HG03066 (cell line): ENCODE data around the gene WDR18.
"Not testable (repeated sequence)": the region's sequence is repeated elsewhere in the genome, so short reads cannot be mapped to it uniquely, and the experiment has no call there.

Source experiments
- ATAC-seq: cut with Tn5 transposase; IDR thresholded peaks from one replicate; pipeline ENCODE4 v1.9.1; 2021; ENCODE audit warnings: low read depth; ENCODE audit not compliant: unreplicated experiment

The WDR18 gene

DNA sequence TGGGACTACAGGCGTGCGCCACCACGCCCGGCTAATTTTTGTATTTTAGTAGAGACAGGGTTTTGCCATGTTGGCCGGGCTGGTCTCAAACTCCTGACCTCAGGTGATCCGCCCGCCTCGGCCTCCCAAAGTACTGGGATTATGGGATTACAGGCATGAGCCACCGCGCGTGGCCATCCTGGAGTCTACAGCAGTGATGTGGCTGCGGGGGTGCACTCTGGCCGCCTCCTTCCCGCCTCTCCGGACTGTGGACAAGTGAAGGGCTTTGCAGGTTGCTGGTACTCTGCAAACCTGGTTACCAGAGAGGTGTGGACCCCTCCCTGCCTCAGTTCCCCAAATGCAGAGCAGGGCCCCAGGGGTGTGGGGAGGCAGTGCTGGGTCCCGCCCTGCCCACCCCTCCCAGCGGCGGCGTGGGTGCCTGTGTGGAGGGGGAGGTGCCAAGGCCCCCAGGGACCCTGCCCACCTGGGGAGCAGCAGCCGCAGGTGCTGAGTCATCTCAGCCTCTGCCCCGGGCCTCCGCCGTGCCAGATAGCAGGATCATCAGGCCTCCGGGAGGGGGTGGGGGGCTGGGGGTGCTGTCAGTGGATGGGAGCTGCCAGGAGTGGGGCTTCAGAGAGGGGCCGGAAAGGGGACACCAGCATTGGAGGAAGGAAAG, 35.2 kb upstream of the WDR18 start:
- no peak for ATAC-seq

DNA sequence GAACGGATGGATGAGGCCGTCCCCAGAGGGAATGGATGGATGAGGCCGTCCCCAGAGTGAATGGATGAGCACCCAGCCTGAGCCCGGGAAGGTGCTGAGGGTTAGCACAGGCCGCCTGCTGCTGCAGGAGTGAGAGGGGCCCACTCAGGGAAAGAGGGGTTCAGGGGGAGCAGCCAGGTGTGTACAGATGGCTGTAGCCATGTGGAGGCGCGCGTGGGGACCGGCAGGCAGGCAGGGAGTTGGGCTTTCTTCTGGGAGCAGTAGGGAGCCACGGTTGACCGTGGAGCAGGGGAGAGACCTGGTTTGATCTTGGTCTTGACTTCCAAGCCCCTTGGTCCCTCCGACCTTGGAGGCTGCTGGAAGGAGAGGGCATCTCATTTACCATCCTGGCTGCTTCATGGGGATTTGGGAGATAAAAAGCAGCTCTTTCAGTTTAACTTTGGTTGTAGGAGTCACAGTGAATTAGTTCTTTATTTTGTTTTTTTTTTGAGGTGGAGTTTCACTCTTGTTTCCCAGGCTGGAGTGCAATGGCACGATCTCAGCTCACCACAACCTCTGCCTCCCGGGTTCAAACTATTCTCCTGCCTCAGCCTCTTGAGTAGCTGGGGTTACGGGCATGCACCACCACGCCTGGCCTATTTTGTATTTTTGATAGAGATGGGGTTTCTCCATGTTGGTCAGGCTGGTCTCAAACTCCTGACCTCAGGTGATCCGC, 33.6 kb upstream of the WDR18 start:
- ATAC-seq, result no peak

DNA sequence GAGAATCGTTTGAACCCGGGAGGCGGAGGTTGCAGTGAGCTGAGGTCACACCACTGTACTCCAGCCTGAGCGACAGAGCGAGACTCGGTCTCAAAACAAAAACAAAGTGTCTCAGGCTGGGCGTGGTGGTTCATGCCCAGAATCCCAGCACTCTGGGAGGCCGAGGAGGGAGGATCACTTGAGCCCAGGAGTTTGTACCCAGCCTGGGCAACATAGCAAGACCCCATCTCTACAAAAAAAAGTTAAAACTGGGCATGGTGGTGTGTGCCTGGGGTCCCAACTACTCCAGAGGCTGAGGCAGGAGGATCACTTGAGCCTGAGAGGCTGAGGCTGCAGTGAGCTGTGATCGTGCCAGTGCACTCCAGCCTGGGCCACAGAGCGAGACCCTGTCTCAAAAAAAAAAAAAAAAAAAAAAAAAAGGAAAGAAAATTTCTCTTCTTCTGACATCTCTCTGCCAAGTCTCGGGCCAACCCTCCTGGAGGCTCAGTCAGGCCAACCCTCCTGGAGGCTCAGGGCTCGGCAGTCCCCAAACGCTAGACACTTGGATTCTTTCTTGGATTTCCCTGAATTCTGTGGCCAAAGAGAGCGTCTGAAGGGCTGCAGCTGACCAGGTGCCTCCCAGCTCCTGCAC, 32.0 kb upstream of the WDR18 start:
- no peak for ATAC-seq

DNA sequence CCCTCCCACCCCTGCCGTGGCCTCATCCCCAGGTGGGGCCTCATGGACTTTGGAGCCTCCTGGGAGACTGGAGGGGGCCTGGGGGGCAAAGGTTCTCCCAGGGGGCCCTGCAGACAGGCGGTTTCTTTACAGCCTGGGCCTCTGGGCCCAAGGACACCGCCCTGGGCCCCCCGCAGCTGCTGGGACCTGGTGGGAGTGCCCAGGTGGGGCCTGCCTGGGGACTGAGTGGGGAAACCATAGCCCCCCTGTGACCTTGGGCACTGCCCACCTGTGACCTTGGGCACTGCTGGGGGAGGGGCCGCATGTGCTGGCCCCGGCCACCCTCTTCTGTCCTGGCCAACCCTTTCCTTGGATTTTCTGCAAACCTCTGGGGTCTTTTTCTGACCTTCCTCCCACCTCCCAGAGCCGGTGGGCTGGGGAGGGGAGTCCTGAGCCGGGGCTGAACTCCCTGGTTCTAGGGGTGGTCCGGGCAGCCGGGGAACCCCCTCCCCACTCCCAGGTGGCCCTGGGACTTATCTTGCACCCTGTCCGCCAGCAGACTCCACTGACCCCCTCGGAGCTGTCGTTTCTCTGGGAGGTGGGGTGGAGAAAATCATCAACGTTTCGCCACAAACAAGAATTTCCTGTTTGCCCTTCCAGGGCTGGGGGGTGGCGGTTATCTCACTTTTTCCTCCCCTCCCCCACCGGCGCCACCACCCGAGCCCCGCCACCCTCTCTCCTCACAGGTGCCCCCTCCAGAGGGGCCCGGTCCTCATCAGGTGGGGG, 31.3 kb upstream of the WDR18 start:
- ATAC-seq, result no peak

DNA sequence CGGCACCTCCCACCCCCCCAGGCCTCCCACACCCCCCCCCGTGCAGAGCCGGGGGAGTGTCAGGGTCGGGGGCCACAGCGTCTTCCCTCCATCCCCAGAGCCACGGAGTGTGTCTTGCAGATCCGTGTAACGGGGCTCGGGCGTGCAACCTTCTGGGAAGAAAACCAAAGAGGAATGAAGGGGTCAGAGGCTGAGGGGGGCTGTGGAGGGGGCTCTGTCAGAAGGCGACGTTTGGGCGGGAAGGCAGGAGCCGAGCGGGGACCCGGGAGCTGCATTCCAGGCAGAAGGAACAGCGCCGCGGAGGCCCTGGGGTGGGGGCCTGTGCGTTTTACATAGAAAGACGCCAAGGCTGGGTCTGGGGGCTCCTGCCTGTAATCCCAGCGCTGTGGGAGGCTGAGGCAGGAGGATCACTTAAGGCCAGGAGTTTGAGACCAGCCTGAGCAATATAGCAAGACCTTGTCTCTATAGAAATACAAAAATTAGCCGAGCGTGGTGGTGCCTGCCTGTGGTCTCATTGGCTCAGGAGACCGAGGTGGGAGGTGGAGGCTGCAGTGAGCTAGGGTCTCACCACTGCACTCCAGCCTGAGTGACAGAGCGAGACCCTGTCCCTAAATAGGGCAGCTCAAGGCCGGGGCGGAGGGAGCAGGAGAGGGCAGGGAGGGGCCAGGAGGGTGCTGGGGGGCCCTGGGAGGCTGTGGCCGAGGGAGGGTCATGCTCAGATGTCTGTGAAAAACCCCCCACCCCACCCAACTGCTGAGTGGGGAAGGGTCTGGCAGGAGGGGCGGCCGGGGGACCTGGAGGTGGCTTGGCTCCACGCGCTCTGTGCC, 30.5 kb upstream of the WDR18 start:
- no peak for ATAC-seq

DNA sequence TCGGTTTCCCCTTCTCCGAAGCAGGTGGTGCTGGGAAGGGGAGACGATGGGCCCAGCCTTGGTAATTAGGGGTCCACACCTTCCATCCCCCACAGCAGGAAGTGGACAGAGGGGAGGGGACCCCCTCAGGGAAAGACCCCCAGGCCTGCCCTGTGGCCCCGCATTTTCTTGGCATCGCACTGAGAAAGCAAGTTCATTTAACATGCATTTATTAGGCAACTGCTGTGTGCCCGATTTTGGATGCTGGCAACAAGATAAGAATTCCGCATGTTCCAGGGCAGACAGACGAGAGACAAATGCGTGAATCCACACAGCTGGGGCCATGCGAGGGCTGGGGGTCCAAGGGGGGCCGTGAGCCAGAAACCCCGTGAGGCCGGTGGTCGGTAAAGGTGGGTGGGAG, 29.9 kb upstream of the WDR18 start:
- ATAC-seq, result no peak

DNA sequence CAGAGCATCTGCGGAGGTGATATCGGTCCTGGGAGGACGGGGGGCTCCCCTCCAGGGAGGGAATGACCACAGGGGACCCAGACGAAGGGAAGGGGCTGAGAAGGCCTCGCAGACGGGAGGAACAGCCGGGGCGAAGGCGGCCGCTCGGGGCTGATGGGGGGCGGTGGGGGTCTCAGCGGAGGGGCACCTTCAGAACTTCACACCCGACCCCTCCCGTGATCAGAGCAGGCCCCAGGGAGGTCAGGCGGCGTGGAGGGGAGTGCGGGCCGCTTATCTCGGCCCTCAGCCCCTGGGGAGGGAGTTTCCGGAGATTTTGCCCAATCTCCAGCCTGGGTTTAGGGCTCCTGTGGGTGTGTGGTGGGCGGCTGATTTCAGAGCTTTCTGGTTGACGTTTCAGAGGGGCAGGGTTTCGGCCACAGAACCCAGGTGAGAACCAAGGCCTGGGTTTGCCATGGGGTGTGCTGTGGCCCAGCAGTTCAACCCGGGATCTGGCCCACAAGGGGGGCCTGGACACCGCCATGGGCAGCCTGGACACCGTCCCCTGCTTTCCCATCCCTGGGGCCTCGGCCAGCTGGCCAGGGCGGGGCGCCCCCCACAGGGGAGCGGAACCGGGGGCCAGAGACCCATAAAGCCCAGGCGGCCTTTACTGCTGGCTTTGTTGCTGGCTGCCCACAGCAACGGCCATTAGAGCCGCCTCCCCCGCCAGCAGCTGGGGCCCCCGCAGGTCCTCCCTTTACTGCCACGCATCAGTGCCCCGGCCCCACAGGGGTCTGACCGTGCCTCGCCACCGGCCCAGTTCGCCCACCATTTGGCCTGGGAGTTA, 29.3 kb upstream of the WDR18 start:
- no peak for ATAC-seq

DNA sequence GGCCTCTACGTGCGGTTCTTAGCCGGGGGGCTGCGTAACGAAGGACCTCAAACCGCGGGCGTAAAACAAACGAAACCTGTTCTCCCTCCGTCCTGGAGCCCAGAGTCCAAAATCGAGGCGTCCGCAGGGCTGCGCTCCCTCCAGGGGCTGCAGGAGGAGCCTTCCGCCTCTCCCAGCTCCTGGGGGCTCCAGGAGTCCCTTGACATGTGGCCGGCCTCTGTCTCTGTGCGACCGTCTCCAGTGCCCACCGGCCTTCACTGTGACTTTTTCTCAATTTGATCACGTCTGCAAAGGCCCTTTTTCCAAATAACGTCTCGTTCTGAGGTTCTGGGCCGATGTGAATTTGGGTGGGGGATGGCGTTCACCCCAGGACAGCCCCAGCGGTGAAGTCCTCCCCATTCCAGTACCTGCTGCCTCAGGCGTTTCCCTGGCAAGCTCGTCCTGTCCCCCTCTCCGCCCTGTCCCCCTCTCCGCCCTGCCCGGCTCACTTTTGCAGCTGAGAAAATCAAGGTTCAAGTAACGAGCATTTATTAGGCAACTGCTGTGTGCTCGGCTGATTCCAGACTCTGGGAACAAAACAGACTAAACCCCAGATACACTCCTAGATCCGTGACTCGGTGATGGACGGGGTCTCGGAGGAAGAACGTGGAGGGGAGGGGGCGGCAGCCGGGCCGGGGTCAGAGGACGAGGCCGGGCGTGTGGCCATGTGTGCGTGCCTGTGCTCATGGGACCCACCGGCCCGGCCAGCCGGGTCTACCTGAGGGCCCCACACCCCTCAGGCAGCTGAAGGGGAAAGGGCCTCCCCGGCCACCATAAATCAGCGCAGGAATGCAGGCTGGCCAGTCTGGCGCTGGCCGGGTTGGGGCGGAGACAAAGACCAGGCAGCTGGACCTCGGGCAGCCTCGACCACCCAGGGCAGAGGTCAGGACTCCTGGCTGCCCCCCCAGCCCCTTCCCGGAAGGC, 28.1 kb upstream of the WDR18 start:
- no peak for ATAC-seq

DNA sequence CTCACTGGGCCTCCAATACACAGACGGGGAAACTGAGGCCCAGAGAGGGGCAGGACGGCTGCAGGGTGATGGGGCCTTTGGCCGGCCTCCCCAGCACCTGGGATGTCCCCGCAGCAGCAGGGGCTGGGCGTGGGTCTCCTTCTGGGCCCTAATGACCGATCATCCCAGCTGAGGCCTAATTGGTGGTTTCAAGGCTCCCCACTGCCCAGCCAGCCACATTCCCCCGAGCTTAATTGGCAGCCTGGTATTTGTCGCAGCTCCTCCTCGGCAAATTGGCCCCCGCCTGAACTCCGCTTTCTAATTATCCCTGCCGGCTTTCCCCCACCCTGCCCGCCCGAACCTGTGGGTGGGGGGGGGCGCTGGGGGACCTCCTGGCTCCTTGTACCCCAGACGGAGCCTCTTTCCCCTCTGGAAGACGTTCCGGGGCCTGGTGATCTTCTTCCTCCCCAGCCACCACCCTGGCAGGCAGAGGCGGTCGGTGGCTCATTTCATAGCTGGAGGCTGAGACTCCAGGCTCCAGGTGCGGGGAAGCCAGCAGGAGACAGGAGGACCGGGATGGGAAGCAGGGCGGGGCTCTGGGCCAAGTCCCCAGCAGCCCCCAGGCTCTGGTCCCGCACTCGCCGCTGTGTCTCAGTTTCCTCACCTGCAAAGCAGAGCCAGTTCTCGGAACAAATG, 27.2 kb upstream of the WDR18 start:
- no peak for ATAC-seq

DNA sequence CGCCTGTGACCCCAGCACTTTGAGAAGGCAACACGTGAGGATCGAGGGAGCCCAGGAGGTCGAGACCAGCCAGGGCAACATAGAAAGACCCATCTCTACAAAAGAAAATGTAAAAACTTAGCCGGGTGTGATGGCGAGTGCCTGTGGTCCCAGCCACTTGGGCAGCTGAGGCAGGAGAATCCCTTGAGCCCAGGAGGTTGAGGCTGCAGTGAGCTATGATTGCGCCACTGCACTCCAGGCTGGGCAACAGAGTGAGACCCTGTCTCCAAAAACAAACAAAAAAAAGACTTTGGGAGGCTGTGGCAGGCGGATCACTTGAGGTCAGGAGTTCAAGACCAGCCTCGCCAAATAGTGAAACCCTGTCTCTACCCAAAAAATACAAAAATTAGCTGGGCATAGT, 26.6 kb upstream of the WDR18 start:
- ATAC-seq, result not testable (repeated sequence)

DNA sequence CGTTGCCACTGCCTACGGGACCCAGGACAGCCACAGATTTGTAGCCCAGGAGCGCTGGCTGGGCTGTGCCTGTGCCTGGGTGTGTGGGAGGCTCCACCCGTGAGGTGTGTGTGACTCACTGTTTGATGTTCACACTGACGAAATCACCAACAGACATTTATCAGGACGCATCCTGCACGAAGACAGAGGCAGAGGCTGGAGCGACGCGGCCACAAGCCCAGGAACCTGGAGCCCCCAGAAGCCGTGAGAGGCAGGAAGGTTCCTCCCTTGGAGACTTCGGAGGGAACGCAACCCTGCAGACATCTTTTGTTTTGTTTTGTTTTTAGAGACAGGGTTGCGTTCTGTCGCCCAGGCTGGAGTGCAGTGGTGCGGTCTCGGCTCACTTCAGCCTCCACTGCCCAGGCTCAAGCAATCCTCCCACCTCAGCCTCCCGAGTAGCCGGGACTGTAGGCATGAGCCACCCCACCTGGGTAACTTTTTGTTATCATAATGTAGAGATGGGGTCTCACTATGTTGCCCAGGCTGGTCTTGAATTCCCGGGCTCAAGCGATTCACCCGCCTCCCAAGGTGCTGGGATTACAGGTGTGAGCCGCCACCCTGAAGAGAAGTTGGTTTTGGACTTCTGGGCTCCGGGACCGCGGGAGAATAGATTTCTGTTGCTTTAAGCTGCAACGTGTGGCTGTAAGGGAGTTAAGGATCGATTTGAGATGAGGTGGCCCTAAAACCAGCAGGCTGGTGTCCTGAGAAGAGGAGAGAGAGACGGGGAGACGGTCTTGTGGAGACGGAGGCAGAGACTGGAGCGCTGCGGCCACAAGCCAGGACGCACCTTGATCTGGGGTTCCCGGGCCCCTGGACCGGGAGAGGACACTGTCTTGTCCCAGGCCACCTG, 24.9 kb upstream of the WDR18 start:
- no peak for ATAC-seq

DNA sequence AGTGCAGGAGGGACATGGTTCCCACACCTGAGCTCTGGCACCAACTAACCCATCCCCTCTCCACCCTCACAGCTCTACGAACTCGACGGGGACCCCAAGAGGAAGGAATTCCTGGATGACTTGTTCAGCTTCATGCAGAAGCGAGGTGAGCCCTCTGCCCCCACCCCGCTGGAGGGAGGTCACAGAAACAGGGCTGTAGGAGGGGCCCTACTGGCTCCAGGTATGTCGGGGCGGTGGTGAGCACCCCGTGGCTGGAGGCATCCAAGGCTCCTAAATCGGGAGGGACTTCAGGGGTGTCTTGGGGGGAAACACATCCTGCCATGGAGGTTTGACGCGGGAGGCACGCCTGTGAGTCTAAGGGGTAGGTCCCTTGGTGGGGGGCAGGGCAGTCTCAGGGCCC, 24.1 kb upstream of the WDR18 start:
- ATAC-seq, result no peak

DNA sequence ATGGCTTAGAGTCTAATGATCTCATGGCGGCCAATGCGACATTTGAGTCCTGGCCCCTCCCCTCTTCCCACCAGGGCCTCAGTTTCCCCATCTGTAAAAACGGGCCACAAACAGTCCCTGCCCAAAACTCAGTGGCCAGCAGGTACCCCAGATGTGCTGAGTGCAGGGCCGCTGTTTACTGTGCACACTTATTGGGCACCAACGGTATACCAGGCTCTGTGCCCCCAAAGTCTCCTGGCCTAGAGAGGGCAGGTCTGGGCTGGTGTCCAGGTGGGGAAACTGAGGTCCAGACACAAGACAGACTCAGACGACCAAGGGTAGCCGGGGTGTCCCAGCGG, 23.6 kb upstream of the WDR18 start:
- ATAC-seq, result no peak

DNA sequence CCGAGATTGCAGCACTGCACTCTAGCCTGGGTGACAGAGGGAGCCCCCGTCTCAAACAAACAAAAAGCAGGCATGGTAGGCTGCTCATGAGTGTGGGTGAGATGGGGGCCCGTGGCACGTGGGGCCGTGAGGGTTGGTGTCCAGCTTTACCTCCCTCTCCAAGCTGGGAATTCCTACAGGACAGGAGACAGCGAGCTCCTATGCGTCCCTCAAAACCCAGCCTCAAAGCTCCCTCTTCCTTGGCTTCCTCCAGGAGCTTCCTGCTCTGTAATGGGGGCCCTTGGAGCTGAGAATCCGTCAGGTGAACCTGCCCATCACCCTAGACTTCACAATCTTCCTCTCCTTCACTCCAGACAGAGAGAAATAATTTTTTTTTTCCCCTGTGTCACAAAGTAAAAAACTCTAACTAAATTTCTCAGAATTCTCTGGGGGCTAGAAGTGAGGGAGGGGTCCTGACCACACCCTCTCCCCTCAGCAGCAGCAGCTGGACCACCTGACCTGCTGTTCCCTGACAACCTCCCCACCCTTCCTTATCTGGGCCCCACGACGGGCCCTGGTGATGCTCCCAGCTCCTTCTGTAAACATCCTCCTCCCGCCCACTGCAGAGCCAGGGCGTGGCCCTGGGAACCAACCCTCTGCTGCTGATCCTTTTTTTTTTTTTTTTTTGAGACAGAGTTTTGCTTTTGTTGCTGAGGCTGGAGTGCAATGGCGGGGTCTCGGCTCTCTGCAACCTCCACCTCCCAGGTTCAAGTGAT, 22.1 kb upstream of the WDR18 start:
- no peak for ATAC-seq

DNA sequence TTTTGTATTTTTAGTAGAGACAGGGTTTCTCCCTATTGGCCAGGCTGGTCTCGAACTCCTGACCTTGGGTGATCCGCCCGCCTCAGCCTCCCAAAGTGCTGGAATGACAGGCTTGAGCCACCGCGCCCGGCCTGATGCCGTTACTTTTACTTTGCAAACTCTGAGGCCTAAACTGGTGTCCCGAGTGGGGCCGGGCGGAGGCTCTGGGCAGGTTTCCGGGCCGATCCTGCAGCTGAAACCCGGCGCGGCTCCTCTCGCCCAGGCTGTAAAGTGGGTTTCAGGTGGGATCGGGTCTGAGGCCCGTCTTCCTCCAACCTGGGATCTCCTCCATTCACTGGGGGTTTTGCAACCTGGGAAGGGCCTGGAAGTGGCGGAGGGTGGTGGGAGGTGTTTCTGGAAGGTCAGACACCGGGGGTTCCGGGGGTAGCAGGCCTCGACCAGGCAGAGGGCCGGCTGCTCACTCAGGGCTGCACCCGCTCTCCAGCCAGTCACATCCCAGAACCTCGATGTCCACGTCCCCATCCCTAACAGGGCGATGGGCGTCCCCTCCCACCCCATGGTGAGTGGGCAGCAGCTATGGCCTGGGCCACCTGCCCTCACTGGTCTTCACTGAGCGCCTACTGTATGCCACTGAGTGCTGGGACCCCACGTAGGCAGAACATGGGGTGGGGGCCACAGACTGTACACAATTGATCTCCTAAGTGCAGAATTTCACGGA, 21.3 kb upstream of the WDR18 start:
- ATAC-seq, result no peak

DNA sequence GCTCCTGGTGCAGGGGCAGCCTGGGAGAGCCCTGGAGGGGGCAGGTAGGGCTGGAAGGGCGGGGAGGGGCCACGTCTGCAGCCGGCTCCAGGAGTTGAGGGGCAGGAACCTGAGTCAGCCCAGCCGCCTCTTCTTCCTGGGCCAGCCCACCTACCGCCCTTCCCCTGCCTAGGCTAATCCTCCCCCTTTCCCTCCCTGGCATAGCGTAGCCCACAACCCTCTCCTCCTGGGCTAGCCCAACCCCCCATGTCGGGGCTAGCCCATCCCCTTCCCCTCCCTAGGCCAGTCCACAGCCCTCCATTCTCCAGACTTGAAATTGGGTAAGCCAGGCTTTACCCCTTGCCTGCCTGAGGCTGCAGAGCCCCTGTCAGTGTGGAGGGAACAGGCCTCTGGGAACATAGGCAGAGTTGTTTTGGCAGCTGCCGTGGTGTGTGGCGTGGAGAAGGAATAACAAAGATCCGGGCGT, 20.6 kb upstream of the WDR18 start:
- no peak for ATAC-seq
